ENCODE data around the gene FAM170B. TPM values are rescaled to one million over a fixed set of nuclear protein-coding genes. Genes with fewer than 3 reads are reported as not detected.

Gene FAM170B
- polyA plus RNA-seq, 1 of the 3 experiments (the other 2 are of a cell fraction), result not detected

GRCh38 chr10:49096890-49097445, 36.9 kb downstream of the FAM170B start:
- H3K79me2 ChIP-seq (ENCODE audit: insufficient read depth), result no peaks in the 10 kb centered on the region
- no peaks in the 10 kb centered on the region for H3K9me3 ChIP-seq
- H3K4me3 ChIP-seq (ENCODE audit: low read depth in 2 of 2, low read length in 1 of 2), result no peak overlapping the region
- no peaks in the 10 kb centered on the region for H3F3A ChIP-seq (replicated peaks; ENCODE audit: insufficient read depth)
- no peak overlapping the region for H3K9ac ChIP-seq
- no peak for TF ChIP-seq USF1 (IDR thresholded peaks at IDR 0.05; ENCODE audit: borderline replicate concordance, low read depth)
- TF ChIP-seq EP300 (IDR thresholded peaks at IDR 0.05; ENCODE audit: borderline replicate concordance in 1 of 2, low read depth in 1 of 2, low read length in 1 of 2), result no peak
- no peak for TF ChIP-seq IRF3 (IDR thresholded peaks at IDR 0.05; ENCODE audit: low read depth, low read length)
- TF ChIP-seq FOXM1 (IDR thresholded peaks at IDR 0.05; ENCODE audit: low read depth), result no peak
- TF ChIP-seq TEAD4 (IDR thresholded peaks at IDR 0.05; ENCODE audit: borderline replicate concordance, insufficient read depth), result no peak
- TF ChIP-seq RCOR1 (IDR thresholded peaks at IDR 0.05; ENCODE audit: low read length), result no peak
- H3K4me2 ChIP-seq, result no peak overlapping the region
- CTCF ChIA-PET, result no interaction called here
- WGBS (ENCODE audit: low lambda C conversion rate), result 44% methylated on average over 8 of the region's 8 CpGs
- H3K27me3 ChIP-seq (ENCODE audit: insufficient read depth), result no peaks in the 10 kb centered on the region
- no peaks in the 10 kb centered on the region for H3K9me2 ChIP-seq
- H4K20me1 ChIP-seq (ENCODE audit: insufficient read depth), result no peaks in the 10 kb centered on the region
- no peak for DNase-seq
- H3K27ac ChIP-seq (ENCODE audit: low read depth in 2 of 2, low read length in 1 of 2), result no peak overlapping the region
- no peak overlapping the region for H2AFZ ChIP-seq (ENCODE audit: low read depth)
- POLR2A ChIA-PET, result no interaction called here
- no peaks in the 10 kb centered on the region for H3K4me1 ChIP-seq (ENCODE audit: control insufficient read depth in 1 of 2, insufficient read depth in 2 of 2, low read depth in 1 of 2, low read length in 1 of 2)
- no peaks in the 10 kb centered on the region for H3K36me3 ChIP-seq (replicated peaks in 1 of 2; ENCODE audit: control insufficient read depth in 1 of 2, insufficient read depth in 2 of 2, low read length in 1 of 2)

- POLR2A ChIA-PET, result no interaction called here
- H3K4me2 ChIP-seq, result no peak overlapping the region
- 72% methylated on average over 3 of the region's 4 CpGs for WGBS (ENCODE audit: low lambda C conversion rate)
- no peaks in the 10 kb centered on the region for H3K9me2 ChIP-seq
- TF ChIP-seq USF2 (IDR thresholded peaks at IDR 0.05; ENCODE audit: borderline replicate concordance, low read depth, low read length) (no peak), RCOR1 (IDR thresholded peaks at IDR 0.05; ENCODE audit: low read length) (no peak), CHD2 (IDR thresholded peaks at IDR 0.05; ENCODE audit: low read length, partially characterized antibody) (no peak), SIN3A (IDR thresholded peaks at IDR 0.05; ENCODE audit: borderline replicate concordance, low read depth, low read length) (no peak), FOSL2 (IDR thresholded peaks at IDR 0.05; ENCODE audit: borderline replicate concordance, low read depth) (no peak), ELF1 (IDR thresholded peaks at IDR 0.05) (no peak), TAF1 (IDR thresholded peaks at IDR 0.05; ENCODE audit: borderline replicate concordance, low read depth, low read length) (no peak), FOXM1 (IDR thresholded peaks at IDR 0.05; ENCODE audit: low read depth) (no peak), EZH2phosphoT487 (IDR thresholded peaks at IDR 0.05; ENCODE audit: borderline replicate concordance, low read depth) (no peak), IRF3 (IDR thresholded peaks at IDR 0.05; ENCODE audit: low read depth, low read length) (no peak), TCF12 (IDR thresholded peaks at IDR 0.05) (no peak), MXI1 (IDR thresholded peaks at IDR 0.05; ENCODE audit: low read depth, low read length) (no peak), FOXJ3 (CRISPR knock-in tag; IDR thresholded peaks at IDR 0.05) (no peak), YY1 (IDR thresholded peaks at IDR 0.05; ENCODE audit: low read depth) (no peak), TEAD4 (IDR thresholded peaks at IDR 0.05; ENCODE audit: borderline replicate concordance, insufficient read depth) (no peak), USF1 (IDR thresholded peaks at IDR 0.05; ENCODE audit: borderline replicate concordance, low read depth) (no peak), RFX5 (IDR thresholded peaks at IDR 0.05; ENCODE audit: low read length) (no peak), RXRA (IDR thresholded peaks at IDR 0.05; ENCODE audit: borderline replicate concordance, low read depth) (no peak), PBX3 (IDR thresholded peaks at IDR 0.05) (no peak)
- CTCF ChIA-PET, result interaction anchor here (0.8 to 1.1 kb wide), 3 partner anchors 19 to 72 kb away, joined by 3 read pairs; no protein-coding TSS in a partner anchor
- H3K27ac ChIP-seq (ENCODE audit: low read depth in 2 of 2, low read length in 1 of 2), result no peak overlapping the region
- no peaks in the 10 kb centered on the region for H3K27me3 ChIP-seq (ENCODE audit: insufficient read depth)
- no peak overlapping the region for H2AFZ ChIP-seq (ENCODE audit: low read depth)
- no peaks in the 10 kb centered on the region for H3K9me3 ChIP-seq
- no peak overlapping the region for H3K9ac ChIP-seq
- H3F3A ChIP-seq (replicated peaks; ENCODE audit: insufficient read depth), result no peaks in the 10 kb centered on the region
- no peaks in the 10 kb centered on the region for H3K36me3 ChIP-seq (replicated peaks in 1 of 2; ENCODE audit: control insufficient read depth in 1 of 2, insufficient read depth in 2 of 2, low read length in 1 of 2)
- H4K20me1 ChIP-seq (ENCODE audit: insufficient read depth), result no peaks in the 10 kb centered on the region
- H3K79me2 ChIP-seq (ENCODE audit: insufficient read depth), result no peaks in the 10 kb centered on the region
- H3K4me1 ChIP-seq (ENCODE audit: control insufficient read depth in 1 of 2, insufficient read depth in 2 of 2, low read depth in 1 of 2, low read length in 1 of 2), result no peaks in the 10 kb centered on the region; a peak in 1 of 4 replicates
- no peak overlapping the region for H3K4me3 ChIP-seq (ENCODE audit: low read depth in 2 of 2, low read length in 1 of 2)
- DNase-seq, result no peak
These were observed 39.2 kb downstream of the FAM170B start for GRCh38 chr10:49094646-49095045.

All from SK-N-SH (cell line).